ENCODE data around the gene CSNK1A1.
"Not testable (repeated sequence)": the region's sequence is repeated elsewhere in the genome, so short reads cannot be mapped to it uniquely, and the experiment has no call there.

The CSNK1A1 gene

GRCh38 chr5:149598234-149598633 lies 47.0 kb upstream of the CSNK1A1 start:
- peaks cover 0 to 27% of the 10 kb centered on the region in 2 experiments for H3K36me3 ChIP-seq (ENCODE audit: control insufficient read depth in 1 of 2, insufficient read depth in 2 of 2, low read depth in 1 of 2, low read length in 2 of 2)
- not testable (repeated sequence) for H3K9me3 ChIP-seq (ENCODE audit: control insufficient read depth, low read length); H3K27ac ChIP-seq (ENCODE audit: low read length, poor library complexity, severe bottlenecking); H3K14ac ChIP-seq (ENCODE audit: low read length in 2 of 2); H2BK5ac ChIP-seq (ENCODE audit: low read depth, low read length, poor library complexity, severe bottlenecking); DNase-seq; H3K23ac ChIP-seq (ENCODE audit: low read length in 2 of 2); H3K4ac ChIP-seq (ENCODE audit: low read depth in 1 of 2, low read length in 2 of 2); H4K91ac ChIP-seq (ENCODE audit: low read length); H3K18ac ChIP-seq (ENCODE audit: low read depth in 1 of 2, low read length in 2 of 2); H3K9ac ChIP-seq (ENCODE audit: low read length); H2BK120ac ChIP-seq (ENCODE audit: low read depth, low read length); H2AFZ ChIP-seq (ENCODE audit: low read depth, low read length); H2BK15ac ChIP-seq (ENCODE audit: low read depth, poor library complexity, severe bottlenecking); H3K27me3 ChIP-seq (ENCODE audit: control insufficient read depth in 1 of 2, insufficient read depth in 1 of 2, low read length in 2 of 2); H2AK5ac ChIP-seq (ENCODE audit: low read length, severe bottlenecking); H2BK12ac ChIP-seq (ENCODE audit: low read length in 2 of 2); H3K79me1 ChIP-seq (replicated peaks; ENCODE audit: low read length, poor library complexity, severe bottlenecking); H4K8ac ChIP-seq (ENCODE audit: low read length); H3K4me2 ChIP-seq (ENCODE audit: low read length, poor library complexity, severe bottlenecking); H3K4me3 ChIP-seq (ENCODE audit: insufficient read depth in 1 of 2, low read depth in 1 of 2, low read length in 2 of 2); H3K4me1 ChIP-seq (ENCODE audit: control insufficient read depth, insufficient read depth, low read depth, low read length)
- WGBS = 94% methylated on average over 2 of the region's 2 CpGs

- H3K27me3 ChIP-seq (ENCODE audit: control insufficient read depth in 1 of 2, insufficient read depth in 1 of 2, low read length in 2 of 2) = no peaks in the 10 kb centered on the region
Measured at GRCh38 chr5:149597618-149598017, 46.4 kb upstream of the CSNK1A1 start.

DNA sequence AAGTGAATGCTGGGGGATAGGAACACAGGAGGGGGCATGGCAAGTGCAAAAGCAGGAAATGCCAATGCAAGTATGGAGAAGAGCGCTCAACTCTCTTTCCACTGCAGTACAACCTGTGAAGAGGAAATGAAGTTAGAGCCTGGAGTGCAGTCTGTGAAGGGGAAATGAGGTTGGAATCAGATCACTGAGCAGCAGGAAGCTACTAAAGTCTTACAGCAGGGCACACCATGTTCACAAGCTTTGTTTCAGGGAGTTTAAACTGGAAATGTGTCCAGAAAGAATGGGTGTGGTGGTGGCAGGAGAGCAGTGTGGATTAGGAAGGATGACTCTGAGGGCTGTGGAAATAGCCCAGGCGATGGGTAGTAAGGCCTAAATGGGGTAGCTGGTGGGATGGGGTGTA lies 45.5 kb upstream of the CSNK1A1 start:
- H3K36me3 ChIP-seq (ENCODE audit: control insufficient read depth in 1 of 2, insufficient read depth in 2 of 2, low read depth in 1 of 2, low read length in 2 of 2) = peaks cover 0 to 17% of the 10 kb centered on the region in 2 experiments
- WGBS = 95% methylated on average over 2 of the region's 2 CpGs
- H3K9me3 ChIP-seq (ENCODE audit: control insufficient read depth, low read length) = no peaks in the 10 kb centered on the region
- H2AK5ac ChIP-seq (ENCODE audit: low read length, severe bottlenecking) = peak overlapping the region; percentile 67
- no peak overlapping the region for H2BK15ac ChIP-seq (ENCODE audit: low read depth, poor library complexity, severe bottlenecking)
- no peak overlapping the region for H3K4me3 ChIP-seq (ENCODE audit: insufficient read depth in 1 of 2, low read depth in 1 of 2, low read length in 2 of 2)
- no peak overlapping the region for H3K4me2 ChIP-seq (ENCODE audit: low read length, poor library complexity, severe bottlenecking)
- no peak overlapping the region for H2AFZ ChIP-seq (ENCODE audit: low read depth, low read length)
- H3K18ac ChIP-seq (ENCODE audit: low read depth in 1 of 2, low read length in 2 of 2) = peak overlapping the region in 1 of 2 experiments; percentile 40
- no peak overlapping the region for H4K8ac ChIP-seq (ENCODE audit: low read length)
- H2BK12ac ChIP-seq (ENCODE audit: low read length in 2 of 2) = no peak overlapping the region
- no peaks in the 10 kb centered on the region for H3K27me3 ChIP-seq (ENCODE audit: control insufficient read depth in 1 of 2, insufficient read depth in 1 of 2, low read length in 2 of 2)
- no peak overlapping the region for H3K9ac ChIP-seq (ENCODE audit: low read length)
- peak overlapping the region; percentile 32 for H4K91ac ChIP-seq (ENCODE audit: low read length)
- H2BK120ac ChIP-seq (ENCODE audit: low read depth, low read length) = no peak overlapping the region
- no peak for DNase-seq
- H3K27ac ChIP-seq (ENCODE audit: low read length, poor library complexity, severe bottlenecking) = peak overlapping the region; percentile 71
- H3K14ac ChIP-seq (ENCODE audit: low read length in 2 of 2) = no peak overlapping the region
- H3K79me1 ChIP-seq (replicated peaks; ENCODE audit: low read length, poor library complexity, severe bottlenecking) = peaks cover 9% of the 10 kb centered on the region
- no peak overlapping the region for H2BK5ac ChIP-seq (ENCODE audit: low read depth, low read length, poor library complexity, severe bottlenecking)
- H3K4ac ChIP-seq (ENCODE audit: low read depth in 1 of 2, low read length in 2 of 2) = no peak overlapping the region
- no peak overlapping the region for H3K23ac ChIP-seq (ENCODE audit: low read length in 2 of 2)
- peaks cover 7% of the 10 kb centered on the region for H3K4me1 ChIP-seq (ENCODE audit: control insufficient read depth, insufficient read depth, low read depth, low read length)

More at GRCh38 chr5:149597618-149598017, 46.4 kb upstream of the CSNK1A1 start:
- Histone ChIP-seq H2BK5ac (ENCODE audit: low read depth, low read length, poor library complexity, severe bottlenecking) (no peak overlapping the region), H3K14ac (ENCODE audit: low read length in 2 of 2) (no peak overlapping the region), H3K4me2 (ENCODE audit: low read length, poor library complexity, severe bottlenecking) (no peak overlapping the region), H3K4ac (ENCODE audit: low read depth in 1 of 2, low read length in 2 of 2) (no peak overlapping the region), H4K91ac (ENCODE audit: low read length) (no peak overlapping the region), H3K36me3 (ENCODE audit: control insufficient read depth in 1 of 2, insufficient read depth in 2 of 2, low read depth in 1 of 2, low read length in 2 of 2) (peaks cover 0 to 26% of the 10 kb centered on the region in 2 experiments), H4K8ac (ENCODE audit: low read length) (no peak overlapping the region), H3K23ac (ENCODE audit: low read length in 2 of 2) (no peak overlapping the region), H3K18ac (ENCODE audit: low read depth in 1 of 2, low read length in 2 of 2) (no peak overlapping the region), H3K4me3 (ENCODE audit: insufficient read depth in 1 of 2, low read depth in 1 of 2, low read length in 2 of 2) (no peak overlapping the region), H3K9me3 (ENCODE audit: control insufficient read depth, low read length) (no peaks in the 10 kb centered on the region), H2AFZ (ENCODE audit: low read depth, low read length) (no peak overlapping the region), H2BK120ac (ENCODE audit: low read depth, low read length) (no peak overlapping the region), H3K27ac (ENCODE audit: low read length, poor library complexity, severe bottlenecking) (no peak overlapping the region), H3K79me1 (replicated peaks; ENCODE audit: low read length, poor library complexity, severe bottlenecking) (peaks cover 9% of the 10 kb centered on the region), H3K9ac (ENCODE audit: low read length) (no peak overlapping the region), H3K4me1 (ENCODE audit: control insufficient read depth, insufficient read depth, low read depth, low read length) (peaks cover 7% of the 10 kb centered on the region), H2AK5ac (ENCODE audit: low read length, severe bottlenecking) (no peak overlapping the region), H2BK15ac (ENCODE audit: low read depth, poor library complexity, severe bottlenecking) (no peak overlapping the region), H2BK12ac (ENCODE audit: low read length in 2 of 2) (no peak overlapping the region)
- DNase-seq = no peak
- 97% methylated on average over 7 of the region's 7 CpGs for WGBS

GRCh38 chr5:149595105-149595504 lies 43.9 kb upstream of the CSNK1A1 start:
- not testable (repeated sequence) for H3K9ac ChIP-seq (ENCODE audit: low read length); H3K14ac ChIP-seq (ENCODE audit: low read length in 2 of 2); H2BK120ac ChIP-seq (ENCODE audit: low read depth, low read length); H2AK5ac ChIP-seq (ENCODE audit: low read length, severe bottlenecking); H4K91ac ChIP-seq (ENCODE audit: low read length); H4K8ac ChIP-seq (ENCODE audit: low read length); H2BK12ac ChIP-seq (ENCODE audit: low read length in 2 of 2); H3K4me1 ChIP-seq (ENCODE audit: control insufficient read depth, insufficient read depth, low read depth, low read length); H3K4ac ChIP-seq (ENCODE audit: low read depth in 1 of 2, low read length in 2 of 2); H3K23ac ChIP-seq (ENCODE audit: low read length in 2 of 2); H3K18ac ChIP-seq (ENCODE audit: low read depth in 1 of 2, low read length in 2 of 2); H3K27me3 ChIP-seq (ENCODE audit: control insufficient read depth in 1 of 2, insufficient read depth in 1 of 2, low read length in 2 of 2); H3K4me2 ChIP-seq (ENCODE audit: low read length, poor library complexity, severe bottlenecking); H2AFZ ChIP-seq (ENCODE audit: low read depth, low read length); H2BK15ac ChIP-seq (ENCODE audit: low read depth, poor library complexity, severe bottlenecking); H3K27ac ChIP-seq (ENCODE audit: low read length, poor library complexity, severe bottlenecking); H3K4me3 ChIP-seq (ENCODE audit: insufficient read depth in 1 of 2, low read depth in 1 of 2, low read length in 2 of 2); H3K9me3 ChIP-seq (ENCODE audit: control insufficient read depth, low read length); H2BK5ac ChIP-seq (ENCODE audit: low read depth, low read length, poor library complexity, severe bottlenecking)
- H3K79me1 ChIP-seq (replicated peaks; ENCODE audit: low read length, poor library complexity, severe bottlenecking) = peaks cover 12% of the 10 kb centered on the region
- H3K36me3 ChIP-seq (ENCODE audit: control insufficient read depth in 1 of 2, insufficient read depth in 2 of 2, low read depth in 1 of 2, low read length in 2 of 2) = peaks cover 0 to 14% of the 10 kb centered on the region in 2 experiments
- DNase-seq = peak; percentile 15
- 66% methylated on average over 3 of the region's 3 CpGs for WGBS
